Activated CD4-positive, alpha-beta memory T cell treated with anti-CD3 and anti-CD28 coated beads, Interleukin-2, amount 10 ng/mL, durations not matched to agents 7 days and 5 days (primary cell): ENCODE measurements around the gene TNK2. TPM values are rescaled to one million over a fixed set of nuclear protein-coding genes. Genes with fewer than 3 reads are reported as not detected.
A peak's percentile ranks its signal among the peaks of the same experiment; 100 is the strongest.

Experiments
- CTCF ChIA-PET: fragments of 350-600 bp; sonication (Branson Sonifier 250); formaldehyde crosslinking; loops from one replicate; lab custom pipeline; 2021; ENCODE audit warnings: antibody characterized with exemption, inconsistent platforms; lab: Charles Lee
- POLR2A ChIA-PET: fragments of 350-600 bp; sonication (Branson Sonifier 250); formaldehyde crosslinking; loops from one replicate; lab custom pipeline; 2021; ENCODE audit warnings: antibody characterized with exemption; lab: Charles Lee
- DNase-seq: peaks from one replicate; pipeline ENCODE4 v3.0.0-alpha.2; 2020
- H3K27ac Mint-ChIP-seq: one replicate; pipeline ENCODE4 v1.8.0; 2021; ENCODE audit warnings: mild to moderate bottlenecking, mixed read lengths
- H3K27me3 Mint-ChIP-seq: one replicate; pipeline ENCODE4 v1.8.0; 2021; ENCODE audit warnings: mixed read lengths
- H3K36me3 Mint-ChIP-seq: one replicate; pipeline ENCODE4 v1.8.0; 2021; ENCODE audit warnings: low read depth, mixed read lengths
- H3K4me1 Mint-ChIP-seq: one replicate; pipeline ENCODE4 v1.8.0; 2021; ENCODE audit warnings: mixed read lengths
- H3K4me3 Mint-ChIP-seq: one replicate; pipeline ENCODE4 v1.8.0; 2021; ENCODE audit warnings: mild to moderate bottlenecking, mixed read lengths
- H3K9me3 Mint-ChIP-seq: one replicate; pipeline ENCODE4 v1.8.0; 2021; ENCODE audit warnings: mixed read lengths
- total RNA-seq, 2 experiments: library from RNA; stranded (reverse); gene quantifications; one replicate each; pipeline ENCODE4 v1.2.3, GENCODE V29; 2021

The TNK2 gene
- total RNA-seq, 2 experiments from 2014 or later: 113 to 115 TPM

DNA sequence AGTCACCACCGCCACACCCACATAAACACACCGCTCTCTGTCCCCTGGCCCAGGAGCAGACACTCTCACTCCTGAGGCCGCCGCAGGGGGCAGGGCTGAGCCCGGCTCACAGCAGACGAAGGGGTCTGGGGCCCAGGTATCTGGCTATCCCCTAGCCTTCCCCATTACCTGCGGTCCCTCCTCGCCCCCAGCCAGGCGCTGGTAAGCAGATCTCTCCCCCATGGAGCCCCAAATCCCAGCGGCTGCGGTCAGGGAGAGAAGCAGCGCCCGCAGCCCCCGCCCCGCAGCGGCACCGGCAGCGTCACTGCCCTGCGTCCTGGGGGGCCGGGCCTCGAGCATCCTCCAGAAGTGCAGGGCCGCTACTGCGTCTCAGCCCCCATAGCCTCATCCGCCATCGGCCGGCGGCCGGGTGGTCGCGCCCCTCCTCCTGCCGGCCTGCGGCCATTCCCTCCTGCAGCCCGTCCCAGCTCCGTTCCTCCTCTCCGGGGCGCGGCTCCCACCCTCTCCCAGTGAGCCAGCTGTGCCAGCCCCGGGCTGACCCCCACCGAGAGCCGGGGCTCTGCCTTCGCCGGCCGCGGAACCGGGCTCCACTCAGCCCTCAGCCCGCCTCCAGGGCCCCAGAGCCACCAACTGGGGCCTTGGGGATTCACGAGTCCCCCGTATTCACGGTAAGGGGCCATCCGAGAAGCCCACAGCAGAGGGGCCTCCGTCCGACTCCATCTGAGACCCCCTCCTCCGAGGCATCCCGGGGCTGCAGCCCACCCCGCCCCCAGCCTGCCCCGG is 13.1 kb downstream of the TNK2 start:
- Mint-ChIP-seq H3K9me3 (no peaks in the 10 kb centered on the region), H3K4me3 (peak overlapping the region; percentile 88), H3K36me3 (peaks cover 6% of the 10 kb centered on the region), H3K27ac (peak overlapping the region; percentile 90), H3K27me3 (no peaks in the 10 kb centered on the region), H3K4me1 (peaks cover 46% of the 10 kb centered on the region)
- ChIA-PET POLR2A (interaction anchor here (0.7 to 6.1 kb wide), 9 partner anchors 12 to 353 kb away, joined by 3 to 180 read pairs (median 4); partner anchors contain the start of gene TNK2), CTCF (interaction anchor here (0.6 to 6.6 kb wide), 23 partner anchors 8 to 371 kb away, joined by 3 to 124 read pairs (median 4); partner anchors contain the start of gene TNK2)
- DNase-seq: peak; percentile 73

DNA sequence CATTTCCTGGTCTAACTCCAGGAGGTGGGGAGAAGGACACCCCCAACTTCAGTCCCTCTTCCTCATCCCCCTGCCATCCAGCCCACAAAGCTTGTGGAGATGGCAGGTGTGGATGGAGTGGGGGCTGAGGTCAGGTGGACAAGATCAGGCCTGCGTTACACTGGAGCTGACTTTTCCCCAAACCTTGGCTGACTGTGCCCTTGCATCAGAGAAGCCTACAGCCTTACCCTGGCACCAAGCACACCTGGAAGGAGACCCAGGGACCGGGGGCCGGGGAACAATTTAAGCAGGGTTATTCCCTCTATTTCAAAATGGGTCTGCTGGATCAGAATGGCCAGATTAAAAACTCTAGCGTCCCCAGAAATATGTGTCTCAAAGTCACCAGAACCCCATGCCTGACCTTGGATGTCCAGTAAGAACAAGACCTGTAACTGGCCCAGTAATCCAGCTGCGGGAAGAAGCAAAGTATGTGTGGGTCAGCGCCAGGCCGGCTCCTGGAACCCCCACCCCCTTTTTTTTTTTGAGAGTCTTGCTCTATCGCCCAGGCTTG is 14.4 kb downstream of the TNK2 start:
- Mint-ChIP-seq H3K4me1 (peaks cover 34% of the 10 kb centered on the region), H3K4me3 (peak overlapping the region; percentile 39)

DNA sequence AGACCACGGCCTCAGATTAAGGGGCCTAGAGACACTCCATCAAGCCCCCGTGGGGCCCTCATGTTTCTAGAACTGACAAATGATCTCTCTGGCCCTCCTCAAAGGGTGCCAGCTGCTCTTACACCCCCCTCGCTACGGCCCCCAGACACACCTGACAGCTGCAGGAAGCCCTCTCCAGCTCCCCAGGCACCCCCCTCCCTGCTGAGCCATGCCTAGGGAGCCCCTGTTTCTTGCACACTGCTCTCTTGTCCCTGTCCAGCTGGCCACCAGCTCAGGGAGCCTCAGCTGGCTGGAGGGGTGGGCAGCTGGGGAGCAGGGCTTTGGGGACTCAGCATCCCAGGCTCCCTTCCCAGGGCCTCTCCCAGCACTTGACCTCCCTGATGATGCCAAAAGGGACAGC is 14.8 kb downstream of the TNK2 start:
- no peaks in the 10 kb centered on the region for H3K9me3 Mint-ChIP-seq

More for the DNA sequence above, 14.4 kb downstream of the TNK2 start:
- ChIA-PET CTCF (interaction anchor here (0.6 to 6.6 kb wide), 22 partner anchors 9 to 623 kb away, joined by 3 to 124 read pairs (median 5); partner anchors contain the start of genes TNK2 and XXYLT1), POLR2A (interaction anchor here (1.0 to 6.1 kb wide), 4 partner anchors 13 to 34 kb away, joined by 4 to 180 read pairs (median 22); partner anchors contain the start of gene TNK2)
- Mint-ChIP-seq H3K27ac (no peak overlapping the region), H3K9me3 (no peaks in the 10 kb centered on the region), H3K27me3 (no peaks in the 10 kb centered on the region), H3K36me3 (peaks cover 6% of the 10 kb centered on the region)
- no peak for DNase-seq

DNA sequence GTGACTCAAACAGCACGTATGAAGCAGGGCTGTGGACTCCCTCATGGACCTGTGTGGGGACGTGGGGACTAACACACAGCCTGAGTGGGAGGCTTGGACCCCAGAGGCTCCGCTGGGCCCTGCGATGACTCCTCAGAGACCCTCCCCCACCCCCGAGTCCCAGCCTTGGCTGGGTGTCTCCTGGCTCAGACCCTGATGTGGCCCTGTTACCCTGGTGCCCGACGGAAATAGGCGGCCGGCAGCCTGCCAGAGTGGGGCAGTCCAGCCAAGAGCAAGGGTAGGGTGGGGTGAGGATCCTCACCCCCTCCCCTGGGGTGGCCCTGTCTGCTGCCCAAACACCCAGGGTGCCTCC is 15.3 kb downstream of the TNK2 start:
- CTCF ChIA-PET: interaction anchor here (1.1 to 6.6 kb wide), 6 partner anchors 14 to 42 kb away, joined by 3 to 124 read pairs (median 54); partner anchors contain the start of gene TNK2
- Mint-ChIP-seq H3K27ac (no peak overlapping the region), H3K4me1 (peaks cover 29% of the 10 kb centered on the region), H3K9me3 (no peaks in the 10 kb centered on the region), H3K27me3 (no peaks in the 10 kb centered on the region), H3K36me3 (peaks cover 9% of the 10 kb centered on the region), H3K4me3 (no peak overlapping the region)
- POLR2A ChIA-PET: interaction anchor here (1.2 to 6.1 kb wide), 4 partner anchors 8 to 33 kb away, joined by 4 to 180 read pairs (median 22); partner anchors contain the start of gene TNK2
- DNase-seq: no peak

More for the DNA sequence above, 14.8 kb downstream of the TNK2 start:
- POLR2A ChIA-PET: interaction anchor here (3.9 to 6.1 kb wide), 3 partner anchors 13 to 33 kb away, joined by 21 to 180 read pairs (median 24); partner anchors contain the start of gene TNK2
- Mint-ChIP-seq H3K36me3 (peaks cover 9% of the 10 kb centered on the region), H3K27me3 (no peaks in the 10 kb centered on the region), H3K4me1 (peaks cover 34% of the 10 kb centered on the region), H3K27ac (no peak overlapping the region), H3K4me3 (no peak overlapping the region)
- no peak for DNase-seq
- CTCF ChIA-PET: interaction anchor here (1.5 to 6.6 kb wide), 9 partner anchors 9 to 348 kb away, joined by 3 to 124 read pairs (median 15); partner anchors contain the start of gene TNK2

DNA sequence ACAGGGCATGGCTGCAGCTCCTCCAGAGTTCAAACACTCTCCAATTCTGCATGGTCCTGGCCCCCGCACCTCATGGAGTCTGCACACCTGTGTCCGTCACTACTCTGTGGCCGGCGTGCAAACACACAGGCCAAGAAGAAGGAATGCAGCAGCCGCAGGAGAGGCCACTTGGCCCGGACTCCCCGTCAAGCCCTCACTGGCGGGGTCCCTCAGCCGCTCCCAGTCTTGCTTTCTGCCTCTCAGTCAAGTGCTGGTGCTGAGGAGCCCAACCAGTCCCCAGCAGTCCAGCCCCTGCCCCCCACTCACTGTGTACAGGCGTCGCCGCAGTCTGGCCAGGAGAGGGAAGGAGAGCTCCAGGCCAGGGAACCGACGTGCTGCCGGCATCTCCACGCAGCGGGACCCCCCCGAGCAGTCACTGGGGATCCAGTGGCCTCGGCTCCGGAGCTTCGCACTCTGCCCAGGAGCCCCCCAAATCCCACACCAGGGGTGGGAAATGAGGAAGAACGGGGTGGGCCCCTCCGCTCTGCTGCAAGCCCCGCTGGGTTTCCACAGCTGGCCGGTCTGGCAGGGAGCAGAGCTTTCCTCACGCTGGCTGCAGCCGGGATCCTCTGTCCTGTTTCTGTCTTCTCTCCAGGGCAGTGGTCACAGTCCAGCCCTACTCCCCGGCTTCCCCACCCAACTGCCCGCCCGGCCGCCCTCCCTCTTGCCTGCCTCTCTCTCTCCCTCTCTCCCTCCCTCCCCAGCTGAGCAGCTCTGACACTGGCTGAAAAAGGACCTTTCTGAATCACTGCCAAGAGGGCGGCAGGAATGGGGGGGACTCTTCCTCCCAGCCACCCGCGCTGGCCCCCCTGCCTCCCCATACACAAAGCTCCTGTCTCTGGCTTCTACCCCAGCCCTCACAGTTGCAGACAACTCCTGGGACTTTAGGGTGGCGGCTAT is 16.0 kb downstream of the TNK2 start:
- ChIA-PET CTCF (interaction anchor here (1.1 to 6.6 kb wide), 5 partner anchors 15 to 42 kb away, joined by 3 to 124 read pairs (median 61); partner anchors contain the start of gene TNK2), POLR2A (interaction anchor here (1.2 to 6.1 kb wide), 2 partner anchors 8 to 15 kb away, joined by 4 to 180 read pairs; partner anchors contain the start of gene TNK2)
- no peak overlapping the region for H3K27ac Mint-ChIP-seq
- H3K4me1 Mint-ChIP-seq: peaks cover 24% of the 10 kb centered on the region
- DNase-seq: no peak
- H3K9me3 Mint-ChIP-seq: no peaks in the 10 kb centered on the region
- peaks cover 12% of the 10 kb centered on the region for H3K36me3 Mint-ChIP-seq
- no peak overlapping the region for H3K4me3 Mint-ChIP-seq
- H3K27me3 Mint-ChIP-seq: no peaks in the 10 kb centered on the region

DNA sequence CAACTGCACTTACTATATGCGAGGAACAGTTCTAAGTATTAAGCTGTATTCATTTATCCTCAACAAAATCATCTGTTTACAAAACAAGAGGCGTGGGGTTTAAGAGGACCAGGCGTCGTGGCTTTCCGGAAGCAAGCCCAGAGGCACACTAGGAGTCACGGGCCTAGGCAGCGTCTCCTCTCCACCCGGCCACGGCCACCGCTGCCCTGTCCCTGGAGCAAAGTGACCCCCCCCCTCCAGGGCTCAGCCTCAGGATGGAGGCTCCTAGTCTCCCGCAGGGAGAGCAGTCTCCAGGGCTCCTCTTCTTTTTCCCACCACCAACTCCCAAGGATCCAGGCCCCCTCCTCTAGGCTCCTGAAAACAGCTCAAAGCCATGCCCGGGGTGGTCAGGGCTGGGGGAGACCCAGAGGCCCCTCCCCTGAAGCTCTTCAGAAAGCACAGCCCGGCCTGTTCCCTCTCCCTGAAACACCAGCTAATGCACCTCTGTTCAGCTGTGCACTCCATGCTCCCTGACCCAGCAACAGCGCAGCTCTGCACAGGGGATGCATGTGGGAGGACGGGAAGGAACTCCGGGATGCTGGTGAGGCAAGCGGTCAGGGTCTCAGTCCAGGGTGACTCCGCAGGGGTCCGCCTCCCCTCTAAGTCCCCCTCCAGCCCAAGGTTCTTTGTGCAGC is 16.8 kb downstream of the TNK2 start:
- H3K27ac Mint-ChIP-seq: no peak overlapping the region

DNA sequence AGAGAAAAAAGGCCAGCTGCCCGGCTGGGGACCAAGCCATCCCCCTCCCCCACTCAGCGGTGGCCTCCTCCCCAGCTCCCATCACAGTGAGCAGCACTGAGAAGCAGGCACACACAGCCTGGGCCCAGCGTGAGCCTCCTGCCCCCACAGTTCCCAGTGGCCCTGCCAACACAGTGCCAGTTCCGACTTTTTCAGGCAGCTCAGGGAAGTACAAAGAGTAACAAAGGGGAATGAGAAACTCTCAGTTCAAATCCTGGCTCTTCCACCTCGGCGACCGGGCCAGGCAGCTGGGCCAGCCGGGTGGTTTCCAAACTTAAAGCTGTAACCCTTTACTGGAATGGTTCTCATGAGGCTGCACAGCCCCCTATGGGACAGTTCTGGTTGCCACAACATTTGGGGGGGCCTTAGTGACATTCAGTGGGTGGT is 18.5 kb downstream of the TNK2 start:
- CTCF ChIA-PET: interaction anchor here (0.7 to 1.6 kb wide), 4 partner anchors 26 to 1231 kb away, joined by 3 to 5 read pairs (median 3); no protein-coding TSS in a partner anchor
- POLR2A ChIA-PET: interaction anchor here (1.8 kb wide), 1 partner anchor 12 kb away, joined by 4 read pairs; no protein-coding TSS in a partner anchor
- H3K36me3 Mint-ChIP-seq: peaks cover 21% of the 10 kb centered on the region
- no peaks in the 10 kb centered on the region for H3K27me3 Mint-ChIP-seq
- H3K4me3 Mint-ChIP-seq: no peak overlapping the region
- DNase-seq: no peak
- peaks cover 12% of the 10 kb centered on the region for H3K4me1 Mint-ChIP-seq
- no peaks in the 10 kb centered on the region for H3K9me3 Mint-ChIP-seq
- no peak overlapping the region for H3K27ac Mint-ChIP-seq

More for the DNA sequence above, 16.8 kb downstream of the TNK2 start:
- ChIA-PET POLR2A (no interaction called here), CTCF (interaction anchor here (1.1 to 6.6 kb wide), 4 partner anchors 22 to 41 kb away, joined by 3 to 100 read pairs (median 4); no protein-coding TSS in a partner anchor)
- no peaks in the 10 kb centered on the region for H3K27me3 Mint-ChIP-seq
- peaks cover 16% of the 10 kb centered on the region for H3K4me1 Mint-ChIP-seq
- DNase-seq: no peak
- H3K36me3 Mint-ChIP-seq: peaks cover 17% of the 10 kb centered on the region
- no peaks in the 10 kb centered on the region for H3K9me3 Mint-ChIP-seq
- H3K4me3 Mint-ChIP-seq: no peak overlapping the region

DNA sequence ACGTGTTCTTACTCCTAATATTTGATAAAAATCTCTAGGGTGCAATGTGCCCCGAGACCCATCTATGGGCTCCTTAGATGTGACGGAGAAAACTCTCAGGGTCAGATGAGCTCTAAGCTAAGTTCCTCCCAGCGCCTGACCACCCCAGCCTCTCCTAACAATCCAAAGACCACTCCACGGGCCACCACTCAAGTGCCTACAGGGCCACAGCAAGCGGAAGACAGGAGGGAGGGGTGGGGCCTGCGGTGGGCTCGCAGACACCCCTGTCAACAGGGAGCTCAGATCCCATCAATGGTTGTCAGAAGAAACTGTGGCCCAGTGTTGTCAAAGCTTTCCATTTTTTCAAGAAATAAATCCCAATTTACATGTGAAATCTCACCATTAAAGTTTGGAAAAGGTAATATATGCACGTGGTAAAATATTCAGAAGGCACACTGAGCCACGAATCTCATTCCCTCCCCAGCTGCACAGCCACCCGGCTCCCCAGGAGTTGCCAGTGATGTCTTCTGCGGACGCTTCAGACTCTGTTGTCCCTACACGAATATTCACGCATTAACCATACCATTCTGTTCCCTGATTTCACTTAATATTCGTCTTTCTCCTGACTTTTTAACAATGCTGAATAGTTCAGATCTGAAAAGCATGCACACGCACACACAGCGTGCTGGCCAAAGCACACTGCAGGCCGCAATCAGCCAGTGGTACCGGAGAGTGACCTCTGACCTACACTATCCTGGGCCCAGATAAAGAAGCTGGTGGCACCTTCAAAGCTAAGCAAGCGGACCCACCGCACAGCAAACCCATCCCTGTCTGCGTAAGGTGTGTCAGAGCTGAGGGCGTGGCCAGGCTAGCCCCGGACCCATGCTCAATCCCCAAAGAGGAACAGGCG is 19.1 kb downstream of the TNK2 start:
- peaks cover 23% of the 10 kb centered on the region for H3K36me3 Mint-ChIP-seq
- ChIA-PET POLR2A (interaction anchor here (1.8 kb wide), 1 partner anchor 11 kb away, joined by 4 read pairs; no protein-coding TSS in a partner anchor), CTCF (interaction anchor here (0.7 to 1.4 kb wide), 4 partner anchors 26 to 1230 kb away, joined by 3 to 5 read pairs (median 3); no protein-coding TSS in a partner anchor)
- H3K27ac Mint-ChIP-seq: no peak overlapping the region
- H3K27me3 Mint-ChIP-seq: no peaks in the 10 kb centered on the region
- no peak for DNase-seq
- peaks cover 6% of the 10 kb centered on the region for H3K4me1 Mint-ChIP-seq
- H3K4me3 Mint-ChIP-seq: no peak overlapping the region
- H3K9me3 Mint-ChIP-seq: no peaks in the 10 kb centered on the region

DNA sequence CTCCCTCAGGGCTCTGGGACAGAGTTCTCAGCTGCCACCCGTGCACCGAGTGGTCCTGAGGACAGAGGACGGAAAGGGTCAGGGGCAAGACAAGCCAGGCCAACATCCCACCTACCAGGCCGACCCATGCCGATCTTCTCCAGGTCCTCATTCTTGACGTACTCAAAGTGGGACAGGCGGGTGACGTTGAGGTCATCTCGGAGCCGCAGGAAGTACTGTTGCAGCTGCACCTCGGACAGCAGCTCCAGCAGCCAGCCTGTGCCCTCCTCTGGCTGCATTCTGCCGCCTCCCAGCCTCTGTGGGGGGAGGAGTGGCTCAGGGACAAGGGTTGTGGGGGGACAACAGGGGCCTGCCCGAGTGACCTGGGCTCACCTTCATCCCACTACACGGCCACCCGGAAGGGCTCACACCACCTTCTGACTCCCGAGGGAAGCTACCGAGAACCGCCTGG is 20.0 kb downstream of the TNK2 start:
- no peak for DNase-seq
- Mint-ChIP-seq H3K4me3 (no peak overlapping the region), H3K4me1 (peaks cover 3% of the 10 kb centered on the region), H3K27ac (no peak overlapping the region), H3K36me3 (peaks cover 27% of the 10 kb centered on the region), H3K9me3 (no peaks in the 10 kb centered on the region), H3K27me3 (no peaks in the 10 kb centered on the region)
- ChIA-PET POLR2A (interaction anchor here (1.8 kb wide), 1 partner anchor 11 kb away, joined by 4 read pairs; no protein-coding TSS in a partner anchor), CTCF (interaction anchor here (1.2 to 1.8 kb wide), 2 partner anchors 29 to 38 kb away, joined by 4 to 5 read pairs; no protein-coding TSS in a partner anchor)

DNA sequence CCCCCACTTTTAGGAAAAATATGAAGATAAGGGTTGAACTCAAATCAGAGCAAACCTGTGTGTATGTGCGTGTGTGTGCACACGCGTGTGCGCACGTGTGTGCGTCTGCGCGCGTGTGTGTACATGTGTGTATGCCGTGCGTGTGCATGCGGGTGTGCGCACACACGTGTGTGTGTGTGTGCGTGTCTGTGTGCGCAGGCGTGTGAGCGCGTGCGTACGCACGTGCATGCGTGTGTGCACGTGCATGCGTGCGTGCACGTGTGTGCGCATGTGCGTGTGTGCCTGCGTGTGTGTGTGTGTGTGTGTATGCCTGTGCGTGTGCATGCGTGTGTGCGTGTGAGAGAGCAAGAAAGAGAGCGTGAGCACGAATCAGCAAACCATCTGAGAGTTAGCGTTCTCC is 20.7 kb downstream of the TNK2 start:
- Mint-ChIP-seq H3K4me3 (no peak overlapping the region), H3K36me3 (peaks cover 27% of the 10 kb centered on the region), H3K27me3 (no peaks in the 10 kb centered on the region), H3K27ac (no peak overlapping the region), H3K4me1 (peaks cover 3% of the 10 kb centered on the region), H3K9me3 (no peaks in the 10 kb centered on the region)
- DNase-seq: no peak
- ChIA-PET POLR2A (no interaction called here), CTCF (interaction anchor here (1.4 to 1.8 kb wide), 2 partner anchors 28 to 38 kb away, joined by 4 to 5 read pairs; no protein-coding TSS in a partner anchor)
